ENCODE measurements around the gene ZBED1.

DNA sequence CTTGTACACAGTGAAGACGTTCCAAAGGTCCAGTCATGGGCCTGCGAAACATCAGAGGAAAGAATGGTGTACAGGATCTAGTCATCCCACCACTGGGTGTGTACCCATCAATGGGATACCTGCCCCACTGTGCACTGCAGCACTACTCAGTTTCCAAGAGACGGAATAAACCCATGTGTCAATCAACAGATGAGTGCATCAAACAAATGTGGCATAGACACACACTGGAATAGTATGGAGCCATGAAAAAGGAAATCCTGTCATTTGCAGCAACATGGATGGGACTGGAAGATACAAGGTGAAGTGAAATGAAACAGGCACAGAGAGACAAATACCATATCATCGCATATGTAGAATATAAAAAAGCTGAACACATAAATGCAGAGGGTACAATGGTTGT is 48.0 kb downstream of the ZBED1 start:
- TF ChIP-seq, protein P1, sequence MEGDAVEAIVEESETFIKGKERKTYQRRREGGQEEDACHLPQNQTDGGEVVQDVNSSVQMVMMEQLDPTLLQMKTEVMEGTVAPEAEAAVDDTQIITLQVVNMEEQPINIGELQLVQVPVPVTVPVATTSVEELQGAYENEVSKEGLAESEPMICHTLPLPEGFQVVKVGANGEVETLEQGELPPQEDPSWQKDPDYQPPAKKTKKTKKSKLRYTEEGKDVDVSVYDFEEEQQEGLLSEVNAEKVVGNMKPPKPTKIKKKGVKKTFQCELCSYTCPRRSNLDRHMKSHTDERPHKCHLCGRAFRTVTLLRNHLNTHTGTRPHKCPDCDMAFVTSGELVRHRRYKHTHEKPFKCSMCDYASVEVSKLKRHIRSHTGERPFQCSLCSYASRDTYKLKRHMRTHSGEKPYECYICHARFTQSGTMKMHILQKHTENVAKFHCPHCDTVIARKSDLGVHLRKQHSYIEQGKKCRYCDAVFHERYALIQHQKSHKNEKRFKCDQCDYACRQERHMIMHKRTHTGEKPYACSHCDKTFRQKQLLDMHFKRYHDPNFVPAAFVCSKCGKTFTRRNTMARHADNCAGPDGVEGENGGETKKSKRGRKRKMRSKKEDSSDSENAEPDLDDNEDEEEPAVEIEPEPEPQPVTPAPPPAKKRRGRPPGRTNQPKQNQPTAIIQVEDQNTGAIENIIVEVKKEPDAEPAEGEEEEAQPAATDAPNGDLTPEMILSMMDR (IDR thresholded peaks at IDR 0.05; ENCODE audit: low read length): no peak
- no peak for TF ChIP-seq EZH2 (IDR thresholded peaks at IDR 0.05; ENCODE audit: borderline replicate concordance, low read length)

All from OCI-LY1 (cell line).